ENCODE results near the gene IL32.
A peak's percentile ranks its signal among the peaks of the same experiment; 100 is the strongest.
"Not testable (repeated sequence)": the region's sequence is repeated elsewhere in the genome, so short reads cannot be mapped to it uniquely, and the experiment has no call there.

IL32 gene

DNA sequence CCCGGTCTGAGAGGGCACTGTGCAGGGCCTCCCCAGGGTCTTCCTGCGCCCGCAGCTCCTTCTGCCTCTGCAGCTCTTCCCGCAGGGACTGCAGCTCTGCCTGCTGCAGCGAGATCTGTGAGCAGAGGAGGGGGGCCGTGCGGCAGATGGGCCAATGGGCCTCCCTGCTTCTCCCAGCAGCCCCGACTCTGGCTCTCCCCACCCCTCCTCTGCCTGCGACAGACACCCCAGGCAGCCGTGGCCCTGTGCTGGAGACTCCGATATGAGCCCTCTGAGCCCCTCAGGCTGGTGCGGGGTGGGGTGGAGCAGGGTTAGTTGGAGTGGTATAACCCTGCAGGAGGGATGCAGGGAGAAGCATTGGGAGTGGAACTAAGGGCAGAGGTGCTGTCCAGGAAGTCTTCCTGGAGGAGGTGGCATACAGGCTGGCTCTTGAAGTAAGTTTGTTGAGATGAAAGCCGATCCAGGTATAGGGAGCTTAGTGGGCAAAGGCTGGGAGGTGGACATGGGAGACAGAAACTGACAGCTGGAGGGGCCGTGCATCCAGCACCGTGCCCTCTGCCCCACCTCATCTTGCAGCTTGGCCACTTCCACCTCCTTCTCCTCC lies 36.6 kb upstream of the IL32 start:
- no peak for DNase-seq

DNA sequence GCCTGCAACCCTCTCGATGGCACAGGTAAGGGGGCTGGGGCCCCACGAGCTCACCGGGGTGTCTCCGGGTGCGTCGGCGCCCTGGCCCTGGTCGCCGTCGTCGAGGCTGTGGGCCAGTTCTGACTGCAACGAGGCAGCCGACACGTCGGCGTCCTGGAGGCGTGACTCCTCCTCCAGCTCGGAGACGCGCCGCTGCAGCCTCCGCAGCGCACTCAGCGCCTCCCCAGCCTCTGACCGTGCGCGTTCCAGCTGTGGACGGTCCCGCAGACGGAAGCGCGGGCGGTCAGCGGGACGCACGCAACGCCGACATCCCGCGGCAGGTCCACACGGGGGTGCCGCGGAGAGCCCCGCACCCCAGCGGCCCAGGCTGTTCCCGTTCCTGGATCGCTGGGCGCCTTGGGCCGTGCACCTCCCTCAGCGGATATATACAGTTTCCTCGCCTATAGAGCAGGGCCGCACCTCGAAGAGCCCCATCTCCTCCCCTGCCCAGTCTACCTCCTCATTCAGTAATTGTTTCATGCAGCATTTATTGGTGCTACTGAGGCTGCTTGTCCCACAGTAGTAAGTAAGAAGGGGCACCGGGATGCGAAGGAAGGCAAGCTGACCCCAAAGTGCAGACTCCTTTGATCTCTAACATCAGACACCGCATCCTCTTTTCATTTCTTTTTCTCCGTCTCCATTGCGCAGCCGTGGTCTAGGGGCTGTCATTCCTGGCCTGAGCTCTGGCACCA lies 35.8 kb upstream of the IL32 start:
- DNase-seq: peak; percentile 53

DNA sequence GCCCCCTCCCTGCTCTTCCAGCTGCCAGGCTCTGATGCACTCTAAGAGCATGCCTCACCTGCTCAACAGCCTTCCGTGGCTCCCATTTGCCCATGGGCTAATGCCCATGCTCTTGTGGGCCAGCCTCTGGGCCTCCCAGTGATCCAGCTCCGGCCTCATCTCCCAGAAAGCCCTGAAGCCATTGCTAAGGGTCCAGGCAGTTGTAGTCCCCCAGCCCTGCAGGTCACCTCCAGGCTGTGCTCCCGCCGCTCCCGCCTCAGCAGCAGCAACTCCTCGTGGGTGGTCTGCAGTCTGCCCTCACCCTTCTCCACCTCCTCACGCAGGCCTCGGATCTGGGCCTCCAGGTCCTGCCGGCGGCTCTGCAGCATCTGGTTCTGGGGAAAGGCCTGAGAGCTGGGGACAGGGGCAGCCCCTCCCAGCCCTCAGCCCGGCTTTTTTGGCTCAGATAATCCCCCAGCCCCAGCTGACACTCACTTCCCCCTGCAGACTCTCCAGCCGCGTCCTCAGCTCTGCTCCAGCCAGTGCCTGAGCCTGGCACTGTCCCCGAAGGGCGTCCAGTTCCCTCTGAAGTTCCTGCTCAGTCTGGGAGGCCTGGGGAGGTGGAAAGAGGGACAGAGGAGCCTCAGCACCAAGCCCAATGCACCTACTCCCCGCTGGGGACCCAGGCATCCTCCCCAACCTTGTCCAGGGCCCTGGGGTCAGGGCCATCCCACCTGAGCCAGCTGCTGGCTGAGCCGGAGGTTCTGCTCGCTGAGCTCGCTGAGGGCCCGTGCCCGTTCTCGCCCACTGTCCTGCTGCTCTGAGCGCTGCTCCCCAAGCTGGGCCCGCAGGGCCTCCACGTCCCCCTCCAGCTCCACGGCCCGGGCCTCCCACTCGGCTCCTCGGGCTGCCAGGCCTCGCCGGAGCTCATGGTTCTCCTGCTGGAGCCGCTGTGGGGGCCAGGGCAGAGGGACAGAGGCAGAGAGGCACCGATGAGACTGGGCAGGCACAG lies 34.9 kb upstream of the IL32 start:
- DNase-seq: no peak

DNA sequence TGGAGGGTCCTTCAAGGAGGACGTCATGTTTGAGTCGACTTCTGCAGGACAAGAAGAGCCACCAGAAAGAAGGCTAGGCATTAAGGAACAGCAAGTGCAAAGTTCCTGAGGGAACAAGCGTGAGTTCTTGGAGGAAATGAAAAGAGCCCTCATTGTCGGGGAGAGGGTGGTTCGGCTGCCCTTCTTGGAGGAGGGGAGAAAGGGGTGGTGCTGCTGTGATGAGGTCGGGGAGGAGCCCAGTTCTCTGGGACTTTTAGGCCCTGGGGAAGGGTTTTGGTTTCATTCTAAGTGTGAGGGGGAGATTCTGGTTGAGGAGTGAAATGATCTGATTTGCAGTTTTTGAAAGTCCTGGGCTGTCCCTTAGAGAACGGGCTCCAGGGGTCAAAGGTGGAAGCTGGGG lies 32.8 kb upstream of the IL32 start:
- DNase-seq: no peak

DNA sequence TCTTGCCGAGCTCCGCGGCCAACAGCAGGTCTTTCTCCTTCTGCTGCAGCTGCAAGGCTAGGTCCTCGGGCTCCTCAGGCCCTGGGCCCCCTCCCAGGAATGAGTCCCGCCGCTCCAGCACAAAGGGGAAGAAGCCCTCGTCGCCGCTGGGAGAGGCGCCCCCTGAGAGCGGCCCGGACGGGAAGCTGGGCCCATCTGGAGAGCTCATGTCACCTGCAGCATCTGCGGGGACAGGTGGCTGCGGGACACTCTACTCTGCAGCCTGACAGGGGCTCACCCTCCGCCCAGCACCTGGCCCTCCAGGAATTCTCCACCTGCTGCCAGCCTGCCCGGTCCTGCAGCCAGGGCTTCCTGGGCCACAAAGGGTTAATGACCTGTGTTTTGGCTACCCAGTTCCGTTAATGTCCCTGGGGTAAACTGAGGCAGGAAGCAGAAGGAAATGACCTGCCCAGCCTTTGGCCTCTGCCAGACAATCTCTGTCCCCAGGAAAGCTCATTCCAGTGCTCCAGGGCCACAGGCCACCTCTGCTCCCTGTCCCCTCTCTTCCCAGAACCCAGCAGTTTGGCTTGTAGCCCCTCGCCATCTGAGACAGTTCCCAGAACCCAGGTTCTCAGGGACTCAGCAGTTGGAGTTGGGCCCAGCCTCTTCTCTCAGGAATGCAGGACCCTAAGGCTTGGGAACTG lies 30.0 kb upstream of the IL32 start:
- no peak for DNase-seq

DNA sequence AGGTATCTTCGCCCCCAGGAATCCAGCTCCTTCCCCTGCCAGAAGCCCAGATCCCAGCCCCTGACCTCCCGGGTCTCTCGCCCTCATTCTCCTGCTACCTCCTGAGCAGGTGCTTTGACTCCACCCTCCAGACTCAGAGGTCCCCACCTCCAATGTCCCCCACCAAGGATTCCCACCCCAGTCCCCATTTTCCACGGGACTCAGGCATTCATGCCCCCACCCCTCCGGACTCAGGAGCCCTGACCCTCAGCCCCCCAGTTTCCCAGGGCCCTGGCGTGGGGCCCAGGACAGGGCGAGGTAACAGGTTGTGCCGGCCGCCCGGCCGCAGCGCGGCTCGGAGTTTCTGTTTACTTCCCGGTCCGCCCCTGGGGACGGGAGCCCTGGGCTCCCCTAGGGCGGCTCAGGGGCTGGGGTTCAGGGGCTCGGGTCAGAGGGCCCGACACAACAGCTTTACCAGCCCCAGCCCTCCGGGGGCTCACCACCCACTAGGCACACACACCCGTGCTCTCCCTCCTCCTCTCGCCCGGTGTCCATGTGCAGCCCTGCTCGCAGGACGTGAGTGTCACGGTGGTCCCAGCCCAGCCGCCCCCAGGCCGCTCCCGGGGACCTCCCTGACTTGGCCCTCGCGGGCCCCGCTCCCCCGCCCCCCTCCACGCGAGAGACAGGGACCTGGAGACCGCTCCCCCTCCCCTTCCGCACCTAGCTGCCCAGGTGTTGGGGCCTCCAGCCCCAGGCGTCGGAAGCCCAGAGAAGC lies 29.3 kb upstream of the IL32 start:
- DNase-seq: no peak

DNA sequence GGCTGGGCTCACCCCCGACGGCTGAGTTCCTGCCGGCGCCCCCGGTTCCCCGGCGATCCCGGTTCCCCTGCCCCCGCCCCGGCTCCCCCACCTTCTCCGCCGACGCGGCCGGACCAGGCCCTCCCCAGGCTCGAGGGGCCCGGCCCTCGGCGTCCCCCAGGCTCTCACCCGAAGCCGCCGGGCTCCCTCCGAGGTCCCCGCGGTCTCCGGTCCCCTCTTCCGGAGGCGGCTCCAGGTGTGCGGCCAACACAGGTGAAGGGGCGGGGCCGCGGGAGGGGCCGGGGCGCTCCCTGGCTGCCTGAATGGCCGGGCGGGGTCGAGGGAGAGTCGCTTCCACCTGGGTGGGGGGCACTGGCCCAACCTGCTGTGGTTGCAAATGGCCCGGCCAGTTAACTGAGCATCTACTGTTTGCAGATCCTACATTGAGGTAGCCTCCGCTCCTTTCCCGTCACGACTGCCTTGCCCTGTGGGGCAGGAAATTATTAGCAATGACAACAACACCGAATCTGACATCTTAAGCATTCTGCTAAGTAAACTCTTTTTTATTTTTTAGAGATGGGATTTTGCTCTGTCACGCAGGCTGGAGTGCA lies 28.6 kb upstream of the IL32 start, which contains the start of gene BICDL2:
Gene BICDL2, minus strand, starts transcription at position 219 of the 590 bp plus-strand sequence. CDS start 1,448 bp downstream, outside the sequence.
- no peak for DNase-seq

DNA sequence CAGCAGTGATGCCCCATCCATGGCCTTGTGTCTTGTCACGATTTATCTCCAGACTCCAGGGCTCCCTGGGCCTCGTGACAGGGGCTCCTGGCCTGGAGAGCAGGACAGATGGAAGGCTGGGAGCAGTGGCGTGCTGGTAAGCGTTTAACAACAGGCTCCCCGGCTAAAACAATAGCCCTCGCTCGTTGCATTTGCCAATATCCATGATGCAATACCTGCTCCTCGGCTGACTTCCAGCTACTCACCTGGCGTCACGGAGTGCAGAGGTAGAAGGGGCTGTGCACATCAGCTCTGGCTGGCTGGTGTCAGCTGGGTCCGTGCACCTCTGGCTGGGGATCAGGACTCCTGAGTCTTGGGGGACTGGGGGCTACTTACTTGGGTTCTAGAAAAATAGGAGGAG lies 27.2 kb upstream of the IL32 start:
- no peak for DNase-seq

DNA sequence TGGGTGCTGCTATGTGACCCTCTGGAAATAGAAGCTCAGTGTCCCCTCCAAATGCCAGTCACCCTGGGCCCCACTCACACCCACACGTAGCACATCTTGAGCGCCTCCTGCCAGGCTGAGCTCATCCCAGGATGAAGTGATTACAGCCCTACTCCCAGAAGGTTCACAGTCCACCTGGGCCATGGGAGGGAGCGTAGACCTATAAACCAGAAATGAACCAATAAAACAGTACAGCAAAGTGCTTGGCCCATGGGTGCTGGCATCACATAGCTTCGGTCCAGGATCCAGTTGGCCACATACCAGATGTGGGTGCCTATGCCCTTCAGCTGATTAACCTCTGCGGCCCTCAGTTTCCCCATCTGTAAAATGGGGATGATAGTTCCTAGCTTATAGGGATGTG lies 26.5 kb upstream of the IL32 start:
- no peak for DNase-seq

DNA sequence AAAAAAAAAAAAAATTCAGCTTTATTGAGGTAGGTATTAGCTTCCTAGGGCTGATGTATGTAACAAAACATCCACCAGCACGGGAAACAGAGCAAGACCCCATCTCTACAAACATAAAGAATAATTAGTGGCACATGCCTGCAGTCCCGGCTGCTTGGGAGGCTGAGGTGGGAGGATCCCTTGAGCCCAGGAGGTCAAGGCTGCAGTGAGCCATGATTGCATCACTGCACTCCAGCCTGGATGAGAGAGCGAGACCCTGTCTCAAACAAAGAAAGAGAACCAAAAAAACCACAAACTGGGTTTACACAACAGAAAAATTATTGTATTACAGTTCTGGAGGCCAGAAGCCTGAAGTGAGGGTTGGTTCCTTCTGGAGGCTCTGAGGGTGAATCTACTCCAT lies 23.1 kb upstream of the IL32 start:
- no peak for DNase-seq

DNA sequence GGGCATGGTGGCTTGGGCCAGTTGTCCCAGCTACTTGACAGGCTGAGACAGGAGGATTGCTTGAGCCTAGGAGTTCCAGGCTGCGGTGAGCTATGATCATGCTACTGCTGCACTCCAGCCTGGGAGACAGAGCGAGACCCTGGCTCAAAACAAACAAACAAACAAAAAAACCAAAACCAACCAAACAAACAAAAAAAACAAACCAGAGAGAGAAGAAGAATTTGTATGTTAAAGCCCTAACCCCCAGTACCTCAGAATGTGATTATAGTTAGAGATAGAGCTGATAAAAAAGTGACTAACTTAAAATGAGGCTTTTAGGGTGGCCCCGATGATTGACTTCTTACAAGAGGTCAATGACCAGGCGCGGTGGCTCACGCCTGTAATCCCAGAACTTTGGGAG lies 20.7 kb upstream of the IL32 start:
- no peak for DNase-seq

DNA sequence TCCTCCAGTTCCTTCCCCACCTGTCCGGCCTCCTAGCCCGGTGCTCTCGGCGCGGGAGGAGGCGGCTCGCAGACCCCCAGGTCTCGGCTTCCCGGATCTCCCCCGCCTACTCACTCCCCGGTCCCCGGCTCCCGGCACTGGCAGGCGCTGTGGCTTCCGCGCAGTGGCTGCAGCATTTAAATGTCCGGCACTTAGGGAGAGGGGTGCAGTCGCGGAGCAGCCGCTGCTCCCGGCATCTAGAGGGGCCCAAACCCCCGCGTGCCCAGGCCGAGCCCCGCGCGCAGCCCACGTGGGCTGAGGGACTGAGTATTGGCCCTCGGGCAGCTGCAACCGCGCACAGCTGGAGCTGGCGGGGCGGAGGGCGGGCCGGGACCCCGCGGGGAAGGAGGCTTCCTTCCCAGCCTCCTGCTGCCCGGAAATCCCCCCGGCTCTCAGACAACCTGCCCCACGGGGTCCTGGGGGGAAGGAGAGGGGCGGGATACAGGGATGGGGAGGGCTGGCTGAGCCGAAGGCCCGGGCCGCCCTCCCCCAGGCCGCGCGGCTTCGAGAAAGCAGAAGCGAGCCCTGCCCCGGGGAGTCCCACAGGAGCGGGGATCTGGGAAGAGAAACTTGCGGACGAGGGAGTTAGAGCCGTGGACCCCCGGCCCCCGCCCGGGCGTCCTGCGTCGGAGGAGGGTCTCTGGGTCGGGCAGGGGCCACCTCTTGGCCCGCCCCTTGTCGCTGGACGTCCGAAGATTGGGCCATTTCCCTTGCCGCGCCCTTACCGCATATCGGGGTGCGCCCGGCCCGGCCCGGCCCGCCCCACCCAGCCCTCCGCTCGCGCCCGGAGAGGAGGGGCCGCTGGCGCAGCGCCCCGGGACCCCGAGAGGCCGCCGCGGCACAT lies 19.4 kb upstream of the IL32 start, which contains the start of gene MMP25:
Gene MMP25, plus strand, starts transcription at position 804 of the 883 bp plus-strand sequence. CDS start 357 bp downstream, outside the sequence.
- DNase-seq: no peak

DNA sequence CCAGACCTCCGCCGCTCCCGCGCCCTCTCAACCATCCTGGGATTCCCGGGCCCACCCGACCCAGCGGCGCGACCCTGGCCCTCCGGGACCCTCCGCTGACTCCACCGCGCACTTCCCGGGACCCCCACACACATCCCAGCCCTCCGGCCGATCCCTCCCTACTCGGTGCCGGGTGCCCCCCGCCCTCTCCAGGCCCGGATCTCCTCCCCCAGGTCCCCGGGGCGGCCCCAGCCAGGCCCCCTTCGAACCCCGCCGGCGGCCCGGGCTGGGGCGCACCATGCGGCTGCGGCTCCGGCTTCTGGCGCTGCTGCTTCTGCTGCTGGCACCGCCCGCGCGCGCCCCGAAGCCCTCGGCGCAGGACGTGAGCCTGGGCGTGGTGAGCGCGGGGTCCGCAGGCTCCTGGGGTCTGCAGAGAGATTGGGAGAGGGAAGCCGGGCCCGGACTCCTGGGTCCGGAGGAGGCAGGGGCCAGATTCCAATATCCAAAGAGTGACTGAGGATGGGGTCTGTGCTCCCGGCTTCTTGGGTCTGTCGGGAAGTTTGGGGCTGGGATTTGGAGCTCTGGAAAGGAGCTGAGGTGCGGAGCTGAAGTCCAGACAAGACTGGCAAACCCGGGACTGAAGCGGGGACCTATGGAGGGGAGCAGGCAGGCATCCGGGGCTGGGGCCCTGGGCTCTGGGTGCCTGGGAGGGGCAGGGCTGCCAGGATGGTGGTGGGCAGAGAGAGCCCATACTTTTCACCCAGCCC lies 18.6 kb upstream of the IL32 start:
- no peak for DNase-seq

DNA sequence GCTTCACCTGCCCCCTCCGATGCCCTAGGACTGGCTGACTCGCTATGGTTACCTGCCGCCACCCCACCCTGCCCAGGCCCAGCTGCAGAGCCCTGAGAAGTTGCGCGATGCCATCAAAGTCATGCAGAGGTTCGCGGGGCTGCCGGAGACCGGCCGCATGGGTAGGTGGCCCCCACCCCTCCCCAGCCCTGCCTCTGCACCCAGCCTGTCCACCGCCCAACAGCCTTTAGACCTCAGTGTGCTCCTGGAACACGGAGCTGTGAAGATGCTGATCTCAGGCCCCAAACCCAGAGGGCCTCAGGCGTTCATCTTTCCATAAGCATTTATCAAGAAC lies 18.1 kb upstream of the IL32 start:
- DNase-seq: no peak

DNA sequence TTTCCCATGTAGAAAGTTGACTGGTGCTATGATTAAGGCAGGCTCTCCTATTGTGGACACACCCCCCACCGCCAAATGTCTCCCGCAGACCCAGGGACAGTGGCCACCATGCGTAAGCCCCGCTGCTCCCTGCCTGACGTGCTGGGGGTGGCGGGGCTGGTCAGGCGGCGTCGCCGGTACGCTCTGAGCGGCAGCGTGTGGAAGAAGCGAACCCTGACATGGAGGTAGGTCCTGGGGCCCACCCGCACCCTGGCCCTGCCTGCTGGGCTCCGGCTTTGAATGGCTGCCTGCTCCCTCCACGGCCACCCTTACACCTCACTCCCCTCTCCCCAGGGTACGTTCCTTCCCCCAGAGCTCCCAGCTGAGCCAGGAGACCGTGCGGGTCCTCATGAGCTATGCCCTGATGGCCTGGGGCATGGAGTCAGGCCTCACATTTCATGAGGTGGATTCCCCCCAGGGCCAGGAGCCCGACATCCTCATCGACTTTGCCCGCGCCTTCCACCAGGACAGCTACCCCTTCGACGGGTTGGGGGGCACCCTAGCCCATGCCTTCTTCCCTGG lies 15.4 kb upstream of the IL32 start:
- DNase-seq: no peak

DNA sequence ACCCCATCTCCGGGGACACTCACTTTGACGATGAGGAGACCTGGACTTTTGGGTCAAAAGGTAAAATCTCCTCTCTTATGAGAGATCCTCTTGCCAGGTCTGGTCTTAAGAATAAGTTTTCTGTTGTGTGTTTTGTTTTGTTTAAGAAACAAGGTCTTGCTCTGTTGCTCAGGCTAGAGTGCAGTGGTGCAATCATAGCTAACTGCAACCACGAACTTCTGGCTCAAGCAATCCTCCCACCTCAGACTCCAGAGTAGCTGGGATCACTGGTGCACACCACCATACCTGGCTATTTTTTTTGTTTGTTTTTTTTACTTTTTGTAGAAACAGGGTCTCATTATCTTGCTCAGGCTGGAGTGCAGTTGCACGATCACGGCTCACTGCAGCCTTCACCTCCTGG lies 15.0 kb upstream of the IL32 start:
- DNase-seq: no peak

DNA sequence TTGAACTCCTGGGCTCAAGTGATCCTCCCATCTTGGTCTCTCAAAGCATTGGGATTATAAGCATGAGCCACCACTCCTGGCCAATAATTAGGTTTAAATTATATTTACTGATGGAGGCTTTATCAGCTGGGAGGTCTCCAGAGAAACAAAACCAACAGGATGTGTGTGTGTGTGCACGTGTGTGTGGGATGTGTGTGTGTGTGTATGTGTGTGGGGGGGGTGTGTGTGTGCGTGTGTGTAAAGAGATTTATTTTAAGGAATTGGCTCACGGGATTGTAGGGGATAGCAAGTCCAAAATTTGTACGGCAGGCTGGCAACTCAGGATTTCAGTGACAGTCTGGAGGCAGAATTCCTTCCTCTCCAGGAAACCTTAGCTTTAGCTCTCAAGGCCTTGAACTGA lies 14.4 kb upstream of the IL32 start:
- no peak for DNase-seq

DNA sequence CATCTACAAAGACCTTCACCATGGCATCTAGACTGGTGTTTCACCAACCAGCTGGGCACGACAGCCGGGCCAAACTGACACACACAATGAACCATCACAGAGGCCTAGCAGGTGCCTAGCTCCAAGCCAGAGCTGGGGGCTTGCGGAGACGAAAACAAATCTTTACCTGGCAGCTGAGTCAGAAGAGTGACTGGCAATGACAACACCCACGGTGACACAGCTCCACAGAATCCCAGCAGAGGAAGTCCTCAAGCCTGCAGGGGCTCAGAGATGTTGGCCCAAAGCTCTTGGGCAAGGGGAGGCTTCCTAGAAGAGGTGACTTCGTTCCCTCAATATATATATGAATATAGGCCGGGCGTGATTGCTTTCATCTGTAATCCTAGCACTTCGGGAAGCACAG lies 13.9 kb upstream of the IL32 start:
- no peak for DNase-seq

DNA sequence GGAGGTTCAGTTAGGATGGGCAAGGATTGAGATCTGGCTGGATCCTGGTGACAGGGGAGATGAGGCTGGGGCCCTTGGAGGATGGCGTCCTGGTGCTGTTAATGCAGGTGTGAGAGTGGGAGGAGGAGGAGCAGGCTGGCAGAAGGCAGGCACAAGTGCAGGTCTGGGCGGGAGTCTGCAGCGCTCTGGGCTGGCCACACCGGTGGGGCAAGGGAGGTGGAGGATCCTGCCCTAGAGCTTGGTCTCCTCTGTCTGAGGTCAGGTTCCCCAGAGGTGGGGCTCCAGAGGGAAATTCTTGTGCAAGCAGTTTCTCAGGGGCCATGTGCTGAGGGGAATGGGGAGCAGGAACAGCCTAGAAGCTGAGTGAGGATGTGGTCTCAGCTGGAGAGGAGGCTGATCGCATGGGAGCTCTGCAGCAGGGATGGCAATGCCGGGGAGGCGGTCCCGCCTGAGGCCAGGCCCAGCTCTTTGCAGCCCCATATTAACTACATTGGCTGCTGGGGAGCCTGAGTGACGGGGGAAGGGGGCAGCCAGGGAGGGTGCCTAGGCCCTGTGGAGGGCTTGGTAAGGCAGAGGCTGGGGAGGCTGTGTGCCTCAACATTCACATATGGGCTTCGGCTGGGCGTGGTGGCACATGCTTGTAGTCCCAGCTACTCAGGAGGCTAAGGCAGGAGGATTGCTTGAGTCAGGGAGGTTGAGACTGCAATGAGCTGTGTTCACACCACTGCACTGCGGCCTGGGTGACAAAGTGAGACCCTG lies 12.7 kb upstream of the IL32 start:
- not testable (repeated sequence) for DNase-seq

Data from CD4-positive, alpha-beta T cell treated with Interleukin-6 for 4 hours (primary cell).